ENCODE data around the gene DNAJA3. TPM values are rescaled to one million over a fixed set of nuclear protein-coding genes. Genes with fewer than 3 reads are reported as not detected.
A peak's percentile ranks its signal among the peaks of the same experiment; 100 is the strongest.

DNAJA3 gene
- total RNA-seq, 1 experiment from 2014 or later = 56.2 TPM

GRCh38 chr16:4474192-4474961 is 48.7 kb downstream of the DNAJA3 start, which contains the start of gene NMRAL1:
Gene NMRAL1, minus strand, starts transcription at chr16:4474625. Its CDS starts 493 bp downstream, at chr16:4474132.
- peaks cover 10% of the 10 kb centered on the region for H3K27me3 Mint-ChIP-seq (ENCODE audit: low read depth)
- H3K23me2 ChIP-seq (ENCODE audit: insufficient read length, low read depth, low read length, poor library complexity, severe bottlenecking) = peaks cover 12% of the 10 kb centered on the region
- H3K27ac ChIP-seq (ENCODE audit: insufficient read length, low read depth, low read length) = no peak within 1 kb of the TSS
- no peak within 1 kb of the TSS for H3K23ac ChIP-seq (ENCODE audit: insufficient read length, low read depth, low read length)
- no peak within 1 kb of the TSS for H2BK12ac ChIP-seq (ENCODE audit: insufficient read length, low read depth, low read length)
- no peak within 1 kb of the TSS for H2BK5ac ChIP-seq (ENCODE audit: insufficient read length, low read length)
- H3K4me1 Mint-ChIP-seq = peaks cover 19 to 24% of the 10 kb centered on the region in 2 experiments
- no peaks in the 10 kb centered on the region; the same call in 1 of the 2 replicates for H3K4me1 ChIP-seq (ENCODE audit: insufficient read depth, low read length)
- H2BK15ac ChIP-seq (ENCODE audit: low read depth, low read length) = no peak within 1 kb of the TSS
- no CpG with 5 or more reads among the region's 60 CpGs for WGBS (ENCODE audit: extremely low coverage, insufficient read length, low lambda C conversion rate)
- no peak within 1 kb of the TSS for H4K91ac ChIP-seq (ENCODE audit: insufficient read length, low read depth, low read length)
- peak within 1 kb of the TSS; percentile 74 to 82 for H3K4me3 Mint-ChIP-seq
- H3K36me3 Mint-ChIP-seq (ENCODE audit: insufficient read depth in 1 of 3, low read depth in 3 of 3) = peaks cover 9 to 23% (median 23%) of the 10 kb centered on the region in 3 experiments
- peak within 1 kb of the TSS; percentile 72 for H3K9ac ChIP-seq (ENCODE audit: extremely low read depth, insufficient read length, low read length)
- H3K4me2 ChIP-seq (ENCODE audit: insufficient read depth, insufficient read length, low read length) = peak within 1 kb of the TSS; percentile 51
- H3K14ac ChIP-seq (ENCODE audit: insufficient read depth, low read length) = peak within 1 kb of the TSS; percentile 94
- peak within 1 kb of the TSS; percentile 65 for H3K18ac ChIP-seq (ENCODE audit: insufficient read length, low read depth, low read length)
- H2AFZ ChIP-seq (ENCODE audit: low read length) = no peak within 1 kb of the TSS
- no peak within 1 kb of the TSS for H2BK120ac ChIP-seq (ENCODE audit: low read depth, low read length, poor library complexity, severe bottlenecking)
- H3K27me3 ChIP-seq (ENCODE audit: insufficient read depth, low read length) = no peaks in the 10 kb centered on the region
- no peak within 1 kb of the TSS for H3T11ph ChIP-seq (ENCODE audit: low read length)
- no peak within 1 kb of the TSS for H4K5ac ChIP-seq (ENCODE audit: insufficient read length, low read depth, low read length)
- H3K79me1 ChIP-seq (ENCODE audit: insufficient read depth, low read depth, low read length, poor library complexity, severe bottlenecking) = no peaks in the 10 kb centered on the region
- H3K9me3 ChIP-seq (ENCODE audit: control insufficient read depth, low read depth, low read length) = no peaks in the 10 kb centered on the region
- H2BK20ac ChIP-seq (ENCODE audit: low read depth, low read length, poor library complexity, severe bottlenecking) = no peak within 1 kb of the TSS
- no peak within 1 kb of the TSS for H3K56ac ChIP-seq (ENCODE audit: insufficient read length, low read depth, low read length)
- H3K27ac Mint-ChIP-seq = peak within 1 kb of the TSS; percentile 44 to 76 (median 75); a peak in 4 of 7 replicates
- peaks cover 10 to 14% of the 10 kb centered on the region in 2 experiments for H3K9me3 Mint-ChIP-seq
- DNase-seq = peak; percentile 96
- H2AK5ac ChIP-seq (ENCODE audit: insufficient read length, low read length) = no peak within 1 kb of the TSS
- TF ChIP-seq CTCF (conservative IDR thresholded peaks at IDR 0.05) = no peak
- H4K8ac ChIP-seq (replicated peaks; ENCODE audit: insufficient read length, low read depth, low read length) = no peak within 1 kb of the TSS
- H4K20me1 ChIP-seq (ENCODE audit: control insufficient read depth, insufficient read depth, insufficient read length) = no peaks in the 10 kb centered on the region
- H3K4ac ChIP-seq (ENCODE audit: low read depth, low read length) = peak within 1 kb of the TSS; percentile 6; the same call in 1 of the 2 replicates
- no peaks in the 10 kb centered on the region; the same call in 1 of the 2 replicates for H3K79me2 ChIP-seq (ENCODE audit: insufficient read depth, low read length)

Measured in H9 (cell line).